ENCODE measurements around the gene AMMECR1L. TPM values are rescaled to one million over a fixed set of nuclear protein-coding genes. Genes with fewer than 3 reads are reported as not detected.

Gene AMMECR1L
- total and polyA plus RNA-seq, 2 of the 4 experiments (the other 2 are of a cell fraction) = 13.4 to 14.0 TPM

DNA sequence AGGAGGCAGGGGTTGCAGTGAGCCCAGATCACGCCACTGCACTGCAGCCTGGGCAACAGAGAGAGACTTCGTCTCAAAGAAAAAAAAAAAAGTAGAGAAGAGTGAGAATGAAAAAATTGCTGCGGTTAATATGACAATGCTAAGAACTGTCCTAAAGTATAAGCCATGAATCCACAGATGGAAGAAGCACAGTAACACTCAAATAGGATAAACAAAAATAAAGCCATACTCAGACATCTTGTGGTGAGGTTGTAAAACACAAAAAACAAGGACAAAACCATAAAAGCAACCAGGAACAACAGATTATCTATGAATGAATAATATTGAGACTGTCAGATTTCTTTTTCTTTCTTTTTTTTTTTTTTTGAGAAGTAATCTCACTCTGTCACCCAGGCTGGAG, 50.8 kb downstream of the AMMECR1L start:
- Histone ChIP-seq H3K56ac (ENCODE audit: extremely low read depth, insufficient read depth, low read length) (no peak overlapping the region), H2AK9ac (replicated peaks; ENCODE audit: low read depth, low read length, poor library complexity) (no peak overlapping the region), H2AFZ (replicated peaks; ENCODE audit: low read length, poor library complexity) (no peak overlapping the region), H2BK15ac (ENCODE audit: low read depth, low read length) (no peak overlapping the region), H4K20me1 (ENCODE audit: insufficient read depth, low read length) (no peaks in the 10 kb centered on the region), H4K8ac (ENCODE audit: low read depth in 2 of 2, low read length in 2 of 2) (no peak overlapping the region), H3K4me1 (ENCODE audit: control insufficient read depth, insufficient read depth, low read length) (no peaks in the 10 kb centered on the region), H3K79me1 (ENCODE audit: low read depth in 1 of 2, low read length in 2 of 2) (no peaks in the 10 kb centered on the region), H3K23ac (ENCODE audit: low read depth, low read length) (no peak overlapping the region), H3K27ac (ENCODE audit: insufficient read depth, low read length) (no peak overlapping the region), H2BK120ac (ENCODE audit: low read depth, low read length) (no peak overlapping the region), H3K14ac (replicated peaks; ENCODE audit: low read depth, low read length) (no peak overlapping the region), H2BK20ac (ENCODE audit: low read depth, low read length) (no peak overlapping the region), H3K36me3 (ENCODE audit: control insufficient read depth, insufficient read depth, low read length) (no peaks in the 10 kb centered on the region), H3K4me3 (ENCODE audit: insufficient read depth, low read depth, low read length) (no peak overlapping the region), H3K27me3 (ENCODE audit: control insufficient read depth, insufficient read depth, low read length) (no peaks in the 10 kb centered on the region; the same call in 1 of the 2 replicates), H2AK5ac (ENCODE audit: low read depth, low read length) (no peak overlapping the region), H3K9ac (ENCODE audit: low read depth, low read length) (no peak overlapping the region), H3K9me3 (ENCODE audit: control insufficient read depth, insufficient read depth, low read length) (no peaks in the 10 kb centered on the region), H4K5ac (ENCODE audit: low read depth, low read length) (no peak overlapping the region), H3K18ac (ENCODE audit: low read depth, low read length) (no peak overlapping the region), H2BK5ac (ENCODE audit: low read depth, low read length, poor library complexity, severe bottlenecking) (no peak overlapping the region), H3K9me1 (ENCODE audit: insufficient read depth, low read length) (no peaks in the 10 kb centered on the region), H4K91ac (ENCODE audit: insufficient read depth, low read depth, low read length) (no peak overlapping the region), H3K4me2 (ENCODE audit: low read depth, low read length) (no peak overlapping the region), H3K4ac (ENCODE audit: low read depth, low read length) (no peak overlapping the region)
- TF ChIP-seq CHD1 (IDR thresholded peaks at IDR 0.05; ENCODE audit: low read depth, low read length) (no peak), MAZ (IDR thresholded peaks at IDR 0.05; ENCODE audit: borderline replicate concordance, low read depth, low read length) (no peak), RCOR1 (IDR thresholded peaks at IDR 0.05; ENCODE audit: insufficient replicate concordance, low read length) (no peak), MXI1 (IDR thresholded peaks at IDR 0.05; ENCODE audit: borderline replicate concordance, low read depth, low read length) (no peak)
- TF ChIP-seq, protein P1, sequence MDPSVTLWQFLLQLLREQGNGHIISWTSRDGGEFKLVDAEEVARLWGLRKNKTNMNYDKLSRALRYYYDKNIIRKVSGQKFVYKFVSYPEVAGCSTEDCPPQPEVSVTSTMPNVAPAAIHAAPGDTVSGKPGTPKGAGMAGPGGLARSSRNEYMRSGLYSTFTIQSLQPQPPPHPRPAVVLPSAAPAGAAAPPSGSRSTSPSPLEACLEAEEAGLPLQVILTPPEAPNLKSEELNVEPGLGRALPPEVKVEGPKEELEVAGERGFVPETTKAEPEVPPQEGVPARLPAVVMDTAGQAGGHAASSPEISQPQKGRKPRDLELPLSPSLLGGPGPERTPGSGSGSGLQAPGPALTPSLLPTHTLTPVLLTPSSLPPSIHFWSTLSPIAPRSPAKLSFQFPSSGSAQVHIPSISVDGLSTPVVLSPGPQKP (IDR thresholded peaks at IDR 0.05; ENCODE audit: borderline replicate concordance, low read depth, low read length) = no peak
- no peak for DNase-seq
- intact Hi-C loops (cut with micrococcal nuclease) (no loop called here), in situ Hi-C loops (cut with MboI; ENCODE audit: low sequenced_read_pairs) (no loop called here), dilution Hi-C loops (cut with HindIII; ENCODE audit: low sequenced_read_pairs, unreplicated experiment) (no loop called here)
- ChIA-PET CTCF (no interaction called here), POLR2A (ENCODE audit: unreplicated experiment) (no interaction called here)
- no peak for ATAC-seq (ENCODE audit: low read depth)
- no CpG with 5 or more reads among the region's 3 CpGs for WGBS, 2 experiments (ENCODE audit: extremely low coverage in 2 of 2, insufficient read length in 1 of 2)
- BruUV-seq (replicated peaks) = no TSS peak

Measured in IMR-90 (cell line).